Endometrial microvascular endothelial cells (primary cell): Measurements from ENCODE around the gene TMC4. TPM values are rescaled to one million over a fixed set of nuclear protein-coding genes. Genes with fewer than 3 reads are reported as not detected.

Source experiments
- in situ Hi-C: cut with HindIII; loops from 2 replicates; pipeline ENCODE4 v1.10.0; 2017; ENCODE audit warnings: low sequenced_read_pairs, low pct_unique_long_range_greater_than_20kb; ENCODE audit errors: inconsistent ontology term
- total RNA-seq: library from RNA; depleted of rRNA; stranded (reverse); fragments of >200 nt; gene quantifications from one replicate; pipeline ENCODE4 v1.2.3, GENCODE V29; 2015; ENCODE audit errors: inconsistent ontology term

TMC4 gene
- total RNA-seq, 1 donor from 2014 or later, result not detected

DNA sequence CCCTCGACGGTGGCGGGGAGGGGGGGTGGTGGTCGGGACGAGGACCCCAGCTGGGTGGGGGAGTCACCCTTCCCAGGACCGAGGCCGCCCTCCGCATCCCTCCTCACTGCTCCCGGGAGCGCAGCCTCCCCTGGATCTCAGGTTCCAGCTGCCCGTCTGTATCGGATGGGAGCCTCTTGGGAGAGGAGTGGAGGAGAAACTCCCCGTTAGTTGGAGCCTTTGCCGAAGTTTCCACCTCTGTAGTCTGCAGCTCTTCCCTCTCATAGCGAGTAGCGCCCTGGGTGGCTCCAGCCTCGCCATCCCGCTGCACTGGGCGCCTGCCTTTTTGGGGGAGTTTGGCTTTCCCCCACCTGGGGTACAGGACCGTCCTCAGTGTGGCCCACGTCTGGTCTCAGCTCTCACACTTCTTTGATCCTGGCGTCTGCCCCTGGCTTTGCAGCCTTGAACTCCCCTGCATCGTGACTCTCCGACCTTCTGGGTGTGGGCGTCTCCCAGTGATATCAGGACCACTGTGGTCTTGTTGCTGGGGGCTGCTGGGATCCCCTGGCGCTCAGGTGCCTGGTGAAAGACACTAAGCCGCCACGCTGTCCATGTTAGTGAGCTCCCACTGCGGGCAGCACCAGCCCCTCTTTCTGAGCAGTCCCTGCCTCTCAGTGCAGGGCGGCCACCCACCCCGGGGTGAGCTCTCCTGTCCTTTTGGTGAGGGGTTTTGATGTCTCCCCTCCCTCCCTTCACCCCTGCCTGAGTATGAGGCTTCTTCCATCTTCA, 34.3 kb downstream of the TMC4 start:
- in situ Hi-C loops, result no loop called here

DNA sequence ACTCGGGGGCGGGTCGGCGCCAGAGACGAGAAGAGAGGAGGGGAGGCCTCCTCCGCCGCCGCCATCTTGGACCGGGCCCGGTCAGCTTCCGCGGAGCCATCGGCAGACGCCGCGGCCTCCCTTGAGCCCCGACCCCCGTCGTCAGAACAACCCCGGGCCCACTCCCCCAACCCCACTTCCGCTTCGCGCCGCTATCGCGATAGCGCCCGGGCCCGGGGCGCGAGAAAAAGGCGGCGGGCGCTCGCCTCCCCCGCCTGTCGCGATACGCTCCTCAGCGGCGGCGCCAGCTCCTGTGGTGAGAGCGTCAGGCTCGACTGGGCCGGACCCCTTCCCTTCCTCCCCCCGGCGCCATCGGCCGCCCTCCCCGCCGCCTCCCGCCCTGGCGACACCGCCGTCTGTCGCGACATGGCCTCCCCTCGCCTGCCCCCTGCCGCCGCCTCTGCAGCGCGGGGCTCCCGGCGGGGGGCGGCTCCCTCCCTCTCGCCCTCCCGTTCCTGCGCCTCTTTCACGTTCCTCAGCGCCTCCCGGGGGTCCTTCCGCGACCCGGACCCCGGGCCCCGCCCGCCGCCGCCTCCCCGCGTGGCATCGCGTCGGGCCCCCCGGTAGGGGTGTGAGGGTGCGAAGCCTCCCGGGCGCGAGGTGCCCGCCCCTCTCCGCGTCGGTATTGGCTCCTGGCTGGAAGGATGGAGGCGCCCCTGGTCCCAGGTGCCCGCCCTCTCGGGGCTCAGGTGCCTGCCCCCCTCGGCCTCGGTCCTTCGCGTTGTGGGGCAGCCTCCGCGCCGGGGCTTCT, 35.1 kb downstream of the TMC4 start, which contains the start of gene CNOT3:
Gene CNOT3, plus strand, starts transcription at position 64 of the 790 bp plus-strand sequence. CDS start 5,217 bp downstream, outside the sequence.
- in situ Hi-C loops, result no loop called here

DNA sequence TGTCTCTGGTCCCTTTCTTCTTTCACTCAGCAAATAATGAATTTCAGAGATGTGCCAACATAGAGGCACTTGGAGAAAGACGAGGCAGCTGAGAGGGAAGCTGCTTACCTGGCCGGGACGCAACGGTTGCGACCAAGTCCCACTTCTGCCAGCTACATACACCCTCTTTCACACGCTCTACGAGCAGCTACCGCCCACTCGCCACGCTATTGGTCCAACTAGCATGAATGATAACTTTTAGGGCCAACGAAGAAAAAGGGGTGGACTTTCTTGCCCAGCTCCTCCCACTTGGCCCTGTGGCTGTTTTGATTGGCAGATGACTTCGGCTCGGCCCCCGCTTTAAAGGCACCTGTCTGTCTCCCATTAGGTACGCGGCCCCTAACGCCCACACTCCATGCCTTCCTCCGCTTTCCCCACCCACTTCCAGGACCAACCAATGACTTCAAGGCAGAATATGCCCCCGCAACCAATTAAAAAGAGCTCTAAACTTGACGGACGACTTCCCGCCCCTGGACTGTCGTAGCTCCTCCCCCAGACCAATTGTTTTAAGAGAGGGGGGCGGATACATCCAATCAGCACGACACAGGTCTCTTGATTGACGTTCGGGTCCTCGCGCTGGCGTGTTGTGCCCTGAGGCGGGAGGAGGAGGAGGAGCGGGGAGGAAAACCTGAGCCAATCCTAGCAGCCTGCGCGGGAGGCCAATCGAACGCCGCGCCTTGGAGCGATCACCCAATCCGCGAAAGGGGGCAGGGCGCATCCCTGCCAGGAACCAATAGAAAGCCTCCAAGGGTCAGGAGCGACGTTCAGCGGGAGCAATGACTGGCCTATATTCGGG, 35.9 kb downstream of the TMC4 start:
- in situ Hi-C loops, result no loop called here

DNA sequence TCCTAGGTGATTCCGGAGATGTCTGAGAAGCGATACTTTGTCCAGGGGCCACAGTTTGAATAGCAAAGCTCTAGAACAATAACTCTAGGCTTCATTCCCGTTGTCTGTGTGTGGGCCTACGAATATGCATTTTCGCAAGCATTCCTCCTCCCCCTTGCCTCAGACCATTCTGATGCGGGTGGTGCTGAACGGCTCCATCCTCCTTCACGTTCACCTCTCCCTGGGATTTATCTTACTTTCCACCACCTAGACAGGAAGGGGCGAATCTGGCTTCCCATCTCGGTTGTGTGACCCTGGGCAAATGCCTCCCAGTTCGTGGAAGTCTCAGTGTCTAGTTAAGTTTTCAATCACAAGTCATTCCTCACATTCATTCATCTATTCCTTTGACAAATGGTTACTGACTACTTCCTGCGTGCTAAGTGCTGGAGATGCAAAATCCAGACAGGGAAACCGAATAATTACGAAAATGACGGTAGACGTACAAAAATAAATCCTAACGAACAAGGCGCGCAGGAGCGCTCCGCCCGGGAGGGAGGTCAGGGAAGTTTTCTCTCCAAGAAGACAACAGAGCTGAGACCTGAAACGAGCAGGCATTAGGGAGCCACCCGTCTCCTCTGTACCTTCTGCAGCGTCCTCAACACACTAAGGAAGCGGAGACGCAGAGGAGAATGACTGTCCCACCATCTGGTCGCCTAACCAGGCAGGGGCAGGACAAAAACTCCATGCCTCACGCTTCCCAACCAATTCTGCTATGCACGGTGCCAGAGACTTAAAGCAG, 36.7 kb downstream of the TMC4 start:
- in situ Hi-C loops, result no loop called here

DNA sequence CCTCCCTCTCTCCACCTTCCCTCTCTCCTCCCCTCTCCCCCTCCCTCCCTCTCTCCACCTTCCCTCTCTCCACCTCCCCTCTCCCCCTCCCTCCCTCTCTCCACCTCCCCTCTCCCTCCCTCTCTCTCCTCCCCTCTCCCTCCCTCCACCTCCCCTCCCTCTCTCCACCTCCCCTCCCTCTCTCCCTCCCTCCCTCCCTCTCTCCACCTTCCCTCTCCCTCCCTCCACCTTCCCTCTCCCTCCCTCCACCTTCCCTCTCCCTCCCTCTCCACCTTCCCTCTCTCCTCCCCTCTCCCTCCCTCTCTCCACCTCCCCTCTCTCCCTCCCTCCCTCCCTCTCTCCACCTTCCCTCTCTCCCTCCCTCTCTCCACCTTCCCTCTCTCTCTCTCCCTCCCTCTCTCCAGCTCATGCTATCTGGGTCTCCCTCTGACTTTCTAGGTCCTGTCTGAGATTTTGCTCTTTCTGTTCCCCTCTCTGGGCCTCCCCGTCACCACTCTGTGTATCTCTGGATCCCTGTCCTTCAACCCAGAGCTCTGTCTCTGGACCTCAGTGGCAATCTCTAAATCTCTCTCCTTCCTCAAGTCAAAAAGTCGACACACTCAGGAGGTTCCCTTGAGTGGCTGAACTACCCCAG, 38.9 kb downstream of the TMC4 start:
- in situ Hi-C loops, result no loop called here

DNA sequence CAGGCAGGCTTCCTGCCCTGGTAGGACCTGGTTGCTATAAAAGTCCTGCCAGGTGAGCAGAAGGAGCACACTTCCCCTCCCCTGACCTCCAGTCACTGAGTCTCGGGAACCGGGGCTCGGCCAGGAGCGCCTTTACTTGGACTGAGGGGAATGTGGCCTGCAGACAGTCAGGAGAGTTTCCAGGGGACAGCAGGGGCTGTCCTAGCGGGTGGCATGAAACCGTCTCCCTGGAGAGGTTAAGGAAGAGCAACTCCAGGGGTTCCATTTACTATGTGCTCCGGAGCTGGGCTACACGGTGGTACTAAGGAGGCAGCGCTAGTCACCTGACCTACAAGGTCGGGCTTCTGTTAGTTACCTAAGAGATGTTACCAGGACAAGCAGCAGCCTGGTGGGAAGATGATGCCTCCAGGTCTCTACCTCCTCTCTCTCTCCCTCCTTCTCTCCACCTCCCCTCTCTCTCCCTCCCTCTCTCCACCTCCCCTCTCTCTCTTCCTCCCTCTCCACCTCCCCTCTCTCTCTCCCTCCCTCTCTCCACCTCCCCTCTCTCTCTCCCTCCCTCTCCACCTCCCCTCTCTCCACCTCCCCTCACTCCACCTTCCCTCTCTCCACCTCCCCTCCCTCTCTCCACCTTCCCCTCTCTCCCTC, 39.5 kb downstream of the TMC4 start:
- in situ Hi-C loops, result no loop called here

DNA sequence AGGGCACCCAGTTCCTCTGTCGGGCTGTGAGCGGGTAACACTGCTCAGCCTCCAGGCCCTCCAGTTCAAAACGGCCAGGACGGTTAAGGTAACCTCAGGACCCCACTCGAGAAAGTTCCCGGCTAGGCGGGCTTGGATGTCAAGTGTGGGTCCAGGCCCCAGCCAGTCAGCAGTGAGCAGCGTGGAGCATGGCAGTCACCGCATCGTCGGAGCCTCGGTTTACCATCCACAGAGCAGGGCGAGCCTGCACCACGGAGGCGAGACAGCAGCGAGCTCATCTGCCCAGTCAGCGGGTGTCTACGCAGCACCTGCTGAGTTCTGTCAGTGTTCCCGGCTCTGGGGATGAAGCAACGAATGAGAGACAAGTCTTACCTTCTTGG, 43.4 kb downstream of the TMC4 start:
- in situ Hi-C loops, result no loop called here

DNA sequence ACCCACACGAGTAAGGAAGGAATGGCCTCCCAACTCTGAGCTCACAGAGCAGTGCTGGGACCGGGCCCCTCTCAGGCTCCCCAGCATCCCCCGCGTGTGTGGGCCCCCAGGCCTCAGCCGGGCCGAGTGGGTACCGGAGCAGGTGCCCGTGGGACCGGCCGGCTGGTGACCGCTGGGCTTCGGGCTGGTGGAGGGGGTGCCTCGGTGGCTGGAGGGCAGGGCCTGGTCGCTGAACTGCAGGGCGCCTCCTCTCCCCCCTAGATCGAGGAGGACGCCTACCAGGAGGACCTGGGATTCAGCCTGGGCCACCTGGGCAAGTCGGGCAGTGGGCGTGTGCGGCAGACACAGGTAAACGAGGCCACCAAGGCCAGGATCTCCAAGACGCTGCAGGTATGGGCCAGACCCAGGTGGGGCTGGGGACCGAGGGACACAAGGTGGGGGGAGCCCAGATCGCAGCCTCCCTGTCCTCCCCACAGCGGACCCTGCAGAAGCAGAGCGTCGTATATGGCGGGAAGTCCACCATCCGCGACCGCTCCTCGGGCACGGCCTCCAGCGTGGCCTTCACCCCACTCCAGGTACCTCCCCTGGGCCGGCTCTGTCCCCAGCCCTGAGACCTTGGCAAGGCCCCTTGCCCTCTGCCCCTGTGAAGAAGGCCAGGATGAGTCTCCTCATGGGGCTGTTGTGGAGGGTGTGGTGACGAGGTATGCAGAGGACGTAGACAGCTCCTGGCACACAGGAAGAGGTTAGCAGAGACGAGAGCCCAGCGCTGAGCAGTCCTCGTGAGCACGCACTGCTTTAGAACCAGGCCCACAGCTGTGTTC, 44.0 kb downstream of the TMC4 start:
- in situ Hi-C loops, result no loop called here

DNA sequence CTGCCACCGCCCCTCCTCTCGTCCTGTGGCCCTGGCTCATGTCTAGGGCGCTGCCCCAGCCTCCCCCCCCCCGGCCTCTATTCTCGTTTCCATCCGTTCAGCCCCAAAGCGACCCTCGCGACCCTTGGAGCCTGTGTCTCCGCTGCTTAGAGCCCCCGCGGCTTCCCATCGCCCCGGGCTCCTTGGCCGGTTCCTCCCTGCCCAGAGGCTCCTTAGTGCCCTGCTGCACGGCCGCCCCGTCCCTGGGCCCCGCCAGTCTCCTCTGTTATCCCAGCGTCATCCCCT, 44.6 kb downstream of the TMC4 start:
- in situ Hi-C loops, result no loop called here

DNA sequence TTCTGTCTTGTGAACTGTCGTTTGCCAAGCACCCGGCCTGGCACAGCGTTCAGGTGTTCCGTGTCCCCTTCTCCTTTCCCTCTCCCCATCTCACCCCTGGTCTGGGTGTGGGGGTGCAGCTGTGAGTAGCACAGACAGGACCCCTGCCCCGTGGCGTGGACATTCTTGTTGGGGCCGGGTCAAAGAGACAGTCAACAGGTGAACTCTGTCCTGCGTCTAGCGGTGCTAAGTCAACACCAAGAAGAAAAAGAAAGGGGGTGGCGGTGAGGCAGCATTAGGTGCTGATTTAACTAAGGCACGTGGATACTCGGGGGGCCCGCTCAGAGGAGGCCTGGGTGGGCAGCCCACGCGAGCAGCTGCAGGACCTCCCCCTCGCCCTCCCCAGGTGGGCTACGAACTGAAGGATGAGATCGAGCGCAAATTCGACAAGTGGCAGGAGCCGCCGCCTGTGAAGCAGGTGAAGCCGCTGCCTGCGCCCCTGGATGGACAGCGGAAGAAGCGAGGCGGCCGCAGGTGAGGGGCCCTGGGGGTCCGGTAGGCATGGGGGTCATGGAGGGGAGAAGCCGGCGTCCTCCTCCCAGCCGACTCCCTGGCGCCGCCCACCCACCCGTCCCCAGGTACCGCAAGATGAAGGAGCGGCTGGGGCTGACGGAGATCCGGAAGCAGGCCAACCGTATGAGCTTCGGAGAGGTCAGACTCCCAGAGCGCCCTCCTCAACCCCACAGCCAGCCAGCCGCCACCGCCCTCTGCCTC, 45.1 kb downstream of the TMC4 start:
- in situ Hi-C loops, result no loop called here

DNA sequence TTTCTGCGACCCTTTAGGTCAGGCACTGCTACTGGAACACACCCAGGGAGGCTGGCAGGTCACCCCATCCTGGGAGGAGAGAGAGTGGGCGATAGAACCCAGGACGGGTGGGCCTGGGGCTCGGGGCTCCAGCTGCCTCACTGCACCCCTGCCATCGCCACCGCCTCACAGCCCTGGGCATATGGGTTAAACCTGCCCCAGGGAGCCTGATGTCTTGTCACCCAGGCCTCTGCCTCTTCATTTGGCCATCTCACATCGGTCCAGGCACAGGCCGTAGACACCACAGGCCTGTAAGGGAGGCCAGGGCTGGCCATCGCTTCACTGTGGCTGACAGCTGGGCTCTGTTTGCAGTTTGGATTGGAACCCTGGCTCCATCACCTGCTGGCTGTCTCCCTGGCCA, 47.2 kb downstream of the TMC4 start:
- in situ Hi-C loops, result no loop called here

DNA sequence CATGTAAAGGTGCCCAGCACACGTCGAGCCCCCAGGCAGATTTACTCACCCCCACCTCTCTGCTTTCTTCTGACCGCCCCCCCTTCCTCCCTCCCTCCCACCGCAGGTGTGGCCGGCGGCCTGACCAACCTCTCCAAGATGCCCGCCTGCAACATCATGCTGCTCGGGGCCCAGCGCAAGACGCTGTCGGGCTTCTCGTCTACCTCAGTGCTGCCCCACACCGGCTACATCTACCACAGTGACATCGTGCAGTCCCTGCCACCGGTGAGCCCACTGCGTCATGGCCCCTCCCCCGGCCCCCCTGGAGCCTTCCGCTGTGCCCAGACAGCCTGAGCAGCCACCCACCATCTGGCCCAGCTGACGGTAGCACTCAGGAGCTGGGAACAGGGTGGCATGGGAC, 48.6 kb downstream of the TMC4 start:
- in situ Hi-C loops, result no loop called here

DNA sequence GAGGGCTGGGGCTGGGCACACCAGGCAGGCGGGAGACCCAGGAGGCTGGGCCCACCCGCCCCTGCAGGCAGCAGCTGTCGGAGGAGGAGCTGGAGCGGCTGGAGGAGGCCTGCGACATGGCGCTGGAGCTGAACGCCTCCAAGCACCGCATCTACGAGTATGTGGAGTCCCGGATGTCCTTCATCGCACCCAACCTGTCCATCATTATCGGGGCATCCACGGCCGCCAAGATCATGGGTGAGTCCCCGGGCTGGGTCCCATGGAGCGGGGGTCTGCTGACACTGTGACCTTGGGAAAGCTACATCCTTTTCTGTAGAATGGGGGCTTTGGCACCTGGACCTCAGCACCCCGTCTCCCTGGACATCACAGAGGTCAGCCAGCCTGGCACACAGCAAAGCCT, 49.3 kb downstream of the TMC4 start:
- in situ Hi-C loops, result no loop called here

DNA sequence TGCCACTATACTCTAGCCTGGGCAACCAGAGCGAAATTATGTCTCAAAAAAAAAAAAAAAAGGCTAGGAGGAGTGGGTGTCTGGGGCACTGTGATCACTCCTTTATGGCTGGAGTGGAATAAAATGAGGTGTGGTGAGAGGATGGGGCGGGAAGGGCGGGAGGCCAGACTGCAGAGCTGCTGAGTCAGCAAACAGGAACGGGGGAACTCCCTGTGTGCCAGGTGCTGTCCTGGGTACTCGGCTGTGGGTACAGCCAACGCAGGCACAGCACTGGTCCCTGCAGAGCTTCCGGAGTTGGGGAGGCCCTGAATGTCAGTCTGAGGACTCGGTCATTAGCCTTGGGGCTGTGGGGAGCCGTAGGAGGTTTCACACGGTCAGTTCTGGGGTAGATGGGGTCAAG, 51.7 kb downstream of the TMC4 start:
- in situ Hi-C loops, result no loop called here

DNA sequence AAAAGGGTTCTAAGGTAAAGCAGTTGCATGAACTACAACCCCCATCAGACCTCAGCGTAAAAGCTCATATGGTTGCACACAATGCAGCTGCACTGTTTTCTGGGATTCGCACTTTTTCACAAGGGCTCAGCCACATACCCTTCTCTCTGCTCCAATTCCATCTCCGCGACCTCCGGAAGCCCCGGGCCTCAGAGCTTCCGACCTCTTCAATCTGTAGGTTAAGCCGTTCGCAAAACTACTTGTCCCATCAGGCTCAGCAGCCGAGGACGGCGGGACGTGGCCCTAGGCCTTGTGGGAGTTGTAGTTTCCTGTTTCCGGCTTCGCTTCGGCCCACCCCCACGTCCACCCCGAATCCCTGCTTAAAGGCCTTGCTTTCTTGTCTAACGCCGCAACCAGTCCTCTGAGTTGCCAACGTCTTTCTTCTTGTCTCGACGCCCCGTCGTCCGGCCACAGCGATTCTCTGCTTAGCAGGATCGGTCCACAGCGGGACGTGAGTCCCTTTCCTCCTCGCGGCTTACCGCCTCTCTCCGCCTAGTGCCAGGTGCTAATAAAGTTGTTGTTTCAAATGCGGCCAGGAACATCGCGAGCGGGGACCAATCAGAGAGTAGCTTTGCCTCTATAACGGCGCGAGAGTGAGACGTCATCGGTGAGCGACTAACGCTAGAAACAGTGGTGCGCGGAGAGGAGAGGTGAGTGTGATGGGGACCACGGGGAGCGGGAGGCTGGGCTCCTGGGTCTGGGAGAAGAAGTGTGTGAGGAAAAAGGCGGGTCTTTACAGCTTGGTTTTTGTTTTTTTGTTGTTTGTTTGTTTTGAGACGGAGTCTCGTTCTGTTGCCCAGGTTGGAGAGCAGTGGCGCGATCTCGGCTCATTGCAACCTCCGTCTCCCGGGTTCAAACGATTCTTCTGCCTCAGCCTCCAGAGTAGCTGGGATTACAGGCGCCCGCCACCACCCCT, 57.6 kb downstream of the TMC4 start, which contains the start of the genes PRPF31 and TFPT:
Gene PRPF31, plus strand, starts transcription at position 646 of the 955 bp plus-strand sequence. CDS start 2,525 bp downstream, outside the sequence.
Gene TFPT, minus strand, starts transcription at position 549 of the 955 bp plus-strand sequence. Its CDS starts 388 bp downstream, at position 161.
- in situ Hi-C loops, result no loop called here
